ENCODE measurements around the gene ZNF91.
"Not testable (repeated sequence)": the region's sequence is repeated elsewhere in the genome, so short reads cannot be mapped to it uniquely, and the experiment has no call there.

Gene ZNF91

DNA sequence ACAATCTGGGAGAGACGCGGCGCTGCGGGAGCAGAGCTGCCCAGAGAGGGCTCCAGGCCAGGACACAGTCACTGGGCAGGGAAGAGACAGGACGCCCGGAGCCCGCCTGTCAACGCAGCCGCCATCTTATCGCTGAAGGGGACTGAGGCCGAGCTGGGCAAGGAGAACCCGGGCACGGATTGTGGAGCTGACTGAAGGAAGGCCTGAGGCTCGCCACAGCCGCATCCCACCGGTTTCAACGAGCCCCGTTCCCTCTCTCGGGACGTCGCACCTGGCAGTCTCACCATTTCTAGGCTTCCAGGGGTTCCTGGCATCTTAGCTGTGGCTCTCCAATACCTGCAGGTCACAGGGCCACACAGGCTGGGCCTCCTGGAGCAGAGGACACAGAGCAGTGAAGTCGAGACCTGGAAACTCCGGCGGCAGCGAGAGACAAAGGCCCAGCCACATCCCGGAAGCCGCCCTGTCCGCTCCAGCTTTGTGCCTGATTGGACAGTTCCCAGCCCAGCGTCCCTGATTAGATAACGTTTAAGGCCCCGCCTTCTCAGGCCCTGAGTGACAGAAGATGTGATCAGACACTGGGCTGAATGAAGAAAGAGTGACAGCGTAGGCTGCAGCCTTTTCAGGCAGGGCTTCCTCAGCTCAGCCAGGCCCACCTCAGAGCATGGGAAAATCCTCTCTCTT is at the start of gene ZNF91:
Gene ZNF91, minus strand, starts transcription at position 431 of the 681 bp plus-strand sequence. Its CDS starts 117 bp downstream, at position 314.
- peak; percentile 93 for DNase-seq

DNA sequence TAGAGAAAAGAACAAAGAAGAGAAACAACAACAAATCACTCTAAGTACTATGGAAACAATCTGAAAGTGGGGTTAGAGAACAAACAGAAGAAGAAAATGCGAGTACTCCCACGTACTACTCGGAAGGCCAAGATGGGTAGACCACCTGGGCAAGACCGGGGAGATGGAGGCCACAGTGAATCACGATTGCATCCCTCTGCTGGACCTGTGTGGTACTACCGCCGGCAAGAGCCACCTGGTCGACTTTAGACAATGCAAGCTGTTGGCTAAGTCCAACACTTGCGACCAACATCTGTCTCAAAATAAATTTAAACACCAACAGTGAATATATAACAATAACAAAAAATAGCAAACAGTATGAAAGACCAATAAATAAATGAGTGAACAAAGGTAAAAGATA is 45.5 kb upstream of the ZNF91 start:
- DNase-seq = no peak

DNA sequence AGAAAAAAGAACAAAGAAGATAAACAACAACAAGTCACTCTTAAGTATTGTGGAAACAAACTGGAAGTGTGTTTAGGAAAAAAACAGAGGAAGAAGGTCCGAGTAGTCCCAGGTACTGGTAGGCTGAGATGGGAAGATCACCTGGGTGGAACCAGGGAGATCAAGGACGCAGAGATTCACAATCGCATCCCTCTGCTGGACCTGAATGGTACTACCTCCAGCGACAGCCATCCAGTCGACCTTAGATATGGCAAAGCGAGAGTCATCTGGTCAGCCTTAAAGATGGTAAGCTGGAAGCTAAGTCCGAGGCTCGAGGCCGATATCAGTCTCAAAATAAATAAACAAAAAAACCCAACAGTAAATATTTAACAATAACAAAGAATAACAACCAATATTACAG is 44.9 kb upstream of the ZNF91 start:
- DNase-seq = no peak

DNA sequence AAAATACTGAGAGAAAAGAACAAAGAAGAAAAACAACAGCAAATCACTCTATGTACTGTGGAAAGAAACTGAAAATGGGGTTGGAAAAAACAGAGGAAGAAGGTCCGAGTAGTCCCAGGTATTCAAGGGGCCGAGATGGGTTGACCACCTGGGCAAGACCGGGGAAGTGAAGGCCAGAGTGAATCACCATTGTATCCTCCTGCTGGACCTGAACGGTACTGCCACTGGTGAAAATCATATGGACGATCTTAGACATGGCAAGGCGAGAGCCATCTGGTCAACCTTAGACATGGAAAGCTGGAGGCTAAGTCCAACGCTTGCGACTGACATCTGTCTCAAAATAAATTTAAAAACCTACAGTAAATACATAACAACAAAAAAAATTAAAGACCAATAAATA is 44.4 kb upstream of the ZNF91 start:
- DNase-seq = no peak

DNA sequence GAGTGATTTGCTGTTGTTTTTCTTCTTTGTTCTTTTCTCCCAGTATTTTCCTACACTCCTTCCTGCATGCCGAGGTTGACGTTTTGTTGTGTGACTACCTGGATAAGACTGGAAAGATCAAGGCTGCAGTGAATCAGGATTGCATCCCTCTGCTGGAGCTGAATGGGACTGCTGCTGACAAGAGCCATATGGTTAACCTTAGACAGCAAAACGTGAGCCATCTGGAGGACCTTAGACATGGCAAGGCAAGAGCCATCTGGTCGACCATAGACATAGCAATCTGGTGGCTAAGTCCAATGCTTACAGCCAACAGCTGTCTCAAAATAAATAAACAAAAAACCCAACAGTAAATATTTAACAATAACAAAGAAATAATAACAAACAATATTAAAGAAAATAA is 42.6 kb upstream of the ZNF91 start:
- DNase-seq = no peak

DNA sequence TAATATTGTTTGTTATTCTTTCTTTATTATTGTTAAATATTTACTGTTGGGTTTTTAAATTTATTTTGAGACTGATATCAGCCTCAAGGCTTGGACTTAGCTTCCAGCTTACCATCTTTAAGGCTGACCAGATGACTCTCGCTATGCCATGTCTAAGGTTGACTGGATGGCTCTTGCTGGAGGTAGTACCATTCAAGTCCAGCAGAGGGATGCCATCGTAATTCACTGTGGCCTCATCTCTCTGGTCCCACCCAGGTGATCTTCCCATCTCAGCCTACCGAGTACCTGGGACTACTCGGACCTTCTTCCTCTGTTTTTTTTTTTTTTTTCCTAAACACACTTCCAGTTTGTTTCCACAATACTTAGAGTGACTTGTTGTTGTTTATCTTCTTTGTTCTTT is 41.7 kb upstream of the ZNF91 start:
- DNase-seq = no peak

DNA sequence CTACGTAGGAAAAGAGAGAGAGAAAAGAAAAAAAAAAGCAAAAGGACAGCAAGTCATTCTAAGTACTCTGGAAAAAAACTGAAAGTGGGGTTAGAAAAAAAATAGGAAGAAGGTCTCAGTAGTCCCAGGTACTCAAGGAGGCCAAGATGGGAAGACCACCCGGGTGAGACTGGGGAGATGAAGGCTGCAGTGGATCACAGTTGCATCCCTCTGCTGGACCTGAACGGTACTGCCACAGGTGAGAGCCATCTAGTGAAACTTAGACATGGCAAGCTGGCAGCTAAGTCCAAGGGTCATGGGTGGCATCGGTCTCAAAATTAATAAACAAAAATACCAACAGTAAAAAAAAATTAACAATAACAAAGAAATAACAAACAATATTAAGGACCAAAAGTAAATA is 41.0 kb upstream of the ZNF91 start:
- no peak for DNase-seq

DNA sequence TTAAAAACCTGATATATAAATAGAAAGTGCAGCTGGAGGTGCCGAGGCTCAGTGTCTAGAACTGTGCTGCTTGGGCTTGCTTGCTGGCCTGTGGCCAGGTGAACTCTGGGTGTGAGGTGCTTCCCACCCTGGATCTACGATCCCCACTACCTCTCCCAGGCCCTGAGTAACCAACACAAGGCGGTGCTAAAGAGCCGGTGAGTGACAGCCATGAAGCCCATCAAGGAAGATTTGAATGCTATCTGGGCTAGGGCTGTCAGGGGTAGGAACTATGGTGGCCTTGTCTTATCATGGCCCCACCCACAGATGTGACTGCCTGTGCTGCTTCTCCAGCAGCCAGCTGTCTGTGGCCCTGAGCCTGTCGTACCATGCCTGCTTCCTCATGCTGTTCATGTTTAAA is 25.6 kb upstream of the ZNF91 start:
- no peak for DNase-seq

DNA sequence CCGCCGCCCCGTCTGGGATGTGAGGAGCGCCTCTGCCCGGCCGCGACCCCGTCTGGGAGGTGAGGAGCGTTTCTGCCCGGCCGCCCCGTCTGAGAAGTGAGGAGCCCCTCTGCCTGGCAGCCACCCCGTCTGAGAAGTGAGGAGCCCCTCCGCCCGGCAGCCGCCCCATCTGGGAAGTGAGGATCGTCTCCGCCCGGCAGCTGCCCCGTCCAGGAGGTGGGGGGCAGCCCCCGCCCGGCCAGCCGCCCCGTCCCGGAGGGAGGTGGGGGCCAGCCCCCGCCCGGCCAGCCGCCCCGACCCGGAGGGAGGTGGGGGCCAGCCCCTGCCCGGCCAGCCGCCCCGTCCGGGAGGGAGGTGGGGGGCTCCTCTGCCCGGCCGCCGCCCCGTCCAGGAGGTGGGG is 24.0 kb upstream of the ZNF91 start:
- not testable (repeated sequence) for DNase-seq

DNA sequence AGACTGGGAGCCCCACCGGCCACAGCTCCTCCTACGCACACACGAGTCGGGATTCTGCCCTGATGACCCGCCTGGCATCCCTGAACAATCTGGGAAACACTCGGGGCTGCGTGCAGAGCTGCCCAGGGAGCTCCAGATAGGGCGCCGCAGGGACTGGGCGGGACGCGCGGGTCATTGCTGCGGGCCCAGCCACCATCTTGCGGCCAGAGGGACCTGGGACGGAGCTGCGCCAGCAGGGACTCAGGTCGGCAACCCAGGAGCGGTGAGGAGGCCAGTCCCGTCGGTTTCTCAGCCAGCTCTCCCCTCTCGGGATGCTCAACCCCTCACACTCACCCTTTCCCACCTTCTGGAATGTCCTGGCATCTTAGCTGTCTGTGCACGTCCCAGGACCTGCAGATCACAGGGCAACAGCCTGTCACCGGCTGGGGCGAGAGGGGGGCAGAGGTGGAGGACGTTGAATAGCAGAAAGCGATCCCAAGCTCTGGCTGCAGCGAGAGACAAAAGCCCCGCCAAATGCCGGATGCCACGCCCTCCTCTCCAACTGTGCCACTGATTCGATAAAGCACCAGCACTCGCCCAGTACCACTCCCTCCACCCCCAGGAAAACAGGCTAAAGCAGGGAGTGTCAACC is 20.4 kb upstream of the ZNF91 start:
- DNase-seq = no peak

DNA sequence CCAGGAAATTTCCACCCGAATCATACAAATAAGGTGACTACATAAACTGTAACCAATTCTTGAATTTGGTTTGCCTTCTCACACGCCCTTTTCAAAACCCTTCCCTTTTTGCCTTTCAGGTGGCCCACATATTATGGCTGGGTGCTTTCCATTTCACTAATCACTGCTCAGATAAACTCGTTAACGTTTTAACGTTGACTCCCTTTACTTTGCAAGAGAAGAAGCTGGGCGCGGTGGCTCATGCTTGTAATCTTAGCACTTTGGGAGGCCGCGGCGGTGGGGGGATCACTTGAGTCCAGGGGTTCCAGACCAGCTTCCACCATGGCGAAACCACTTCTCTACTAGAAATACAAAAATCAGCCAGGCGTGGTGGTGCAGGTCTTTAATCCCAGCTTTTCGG is 19.8 kb upstream of the ZNF91 start:
- no peak for DNase-seq

DNA sequence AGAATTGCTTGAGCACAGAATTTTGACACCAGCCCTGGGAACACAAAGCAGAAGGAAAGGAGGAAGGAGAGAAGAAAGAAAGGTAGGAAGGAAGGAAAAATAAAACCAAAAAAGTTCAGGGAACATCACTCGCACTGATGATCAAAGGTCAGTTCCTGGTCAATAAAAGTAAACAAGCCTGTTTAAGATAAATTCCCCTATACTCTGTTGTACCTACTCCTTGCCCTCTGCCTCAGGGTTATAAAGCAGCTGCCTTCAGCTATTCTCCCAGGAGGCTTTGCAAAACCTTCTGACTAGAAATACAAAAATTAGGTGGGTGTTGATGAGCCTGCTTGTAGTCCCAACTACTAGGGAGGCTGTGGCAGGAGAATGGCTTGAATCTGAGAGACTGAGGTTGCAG is 14.9 kb upstream of the ZNF91 start:
- DNase-seq = no peak

DNA sequence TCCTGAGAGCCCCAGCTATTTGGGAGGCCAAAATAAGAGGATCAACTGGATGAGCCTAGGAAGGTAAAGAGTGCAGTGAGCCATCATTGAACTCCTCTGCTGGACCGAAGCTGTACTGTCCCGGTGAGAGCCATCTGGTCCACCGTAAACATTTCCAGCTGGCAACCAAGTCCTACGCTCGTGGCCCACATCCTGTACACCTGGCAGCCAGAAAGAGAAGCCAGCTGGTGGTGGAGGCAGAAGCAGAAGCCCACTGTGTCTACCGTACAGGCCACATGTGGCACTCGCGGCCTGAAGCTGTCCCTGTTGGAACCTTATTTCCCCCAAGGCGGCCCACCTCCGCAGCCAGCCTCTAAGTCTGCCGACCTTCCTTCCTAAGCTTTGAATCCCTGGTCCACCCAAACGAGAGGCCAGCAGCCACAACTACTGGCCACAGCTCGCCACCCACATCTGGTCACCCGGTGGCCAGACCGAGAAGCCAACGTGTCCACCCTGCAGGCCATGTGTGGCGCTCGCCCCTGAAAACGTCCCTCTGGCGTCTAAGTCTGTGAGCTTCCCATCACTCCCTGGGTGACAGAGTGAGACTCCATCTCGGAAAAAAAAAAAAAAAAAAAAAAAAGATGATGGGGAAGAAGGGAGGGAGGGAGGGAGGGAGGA is 14.2 kb upstream of the ZNF91 start:
- no peak for DNase-seq

DNA sequence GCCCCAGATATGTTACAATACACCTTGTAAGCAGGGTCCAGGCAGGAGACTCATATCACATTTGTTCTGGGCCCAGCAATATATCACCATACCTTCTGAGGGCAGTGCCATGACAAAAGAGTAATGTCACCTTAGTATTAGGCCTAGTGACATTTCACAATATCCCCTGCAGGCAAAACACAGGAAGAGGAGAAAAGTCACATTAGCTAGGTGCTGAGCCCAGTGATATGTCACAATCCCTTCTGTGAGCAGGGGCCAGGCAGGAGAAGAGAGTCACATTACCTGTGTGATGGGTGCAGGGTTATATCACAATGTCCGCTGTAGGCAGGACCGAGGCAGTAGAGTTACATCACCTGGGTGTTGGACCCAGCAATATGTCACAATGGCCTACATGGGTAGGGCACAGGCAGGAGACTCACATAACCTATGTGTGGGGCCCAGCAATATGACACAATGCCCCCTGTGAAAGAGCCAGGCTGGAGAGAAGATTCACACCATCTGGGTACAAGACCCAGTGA is 12.4 kb upstream of the ZNF91 start:
- no peak for DNase-seq

DNA sequence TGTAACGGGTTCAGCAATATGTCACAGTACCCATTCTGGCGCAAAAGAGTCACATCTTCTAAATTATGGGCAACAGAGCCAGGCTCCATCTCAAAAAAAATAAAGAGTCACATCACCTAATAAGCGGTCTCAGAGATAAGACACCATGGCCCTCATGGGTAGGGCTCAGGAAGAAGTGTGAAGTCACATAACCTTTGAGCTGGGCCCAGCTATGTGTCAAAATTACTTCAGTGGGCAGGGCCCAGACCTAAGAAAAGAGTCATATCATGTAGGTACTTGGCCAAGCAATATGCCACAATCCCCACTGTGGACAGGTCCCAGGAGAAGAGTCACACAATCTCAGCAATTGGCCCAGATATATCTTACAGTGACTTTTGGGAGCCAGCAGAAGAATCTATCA is 11.4 kb upstream of the ZNF91 start:
- DNase-seq = no peak

DNA sequence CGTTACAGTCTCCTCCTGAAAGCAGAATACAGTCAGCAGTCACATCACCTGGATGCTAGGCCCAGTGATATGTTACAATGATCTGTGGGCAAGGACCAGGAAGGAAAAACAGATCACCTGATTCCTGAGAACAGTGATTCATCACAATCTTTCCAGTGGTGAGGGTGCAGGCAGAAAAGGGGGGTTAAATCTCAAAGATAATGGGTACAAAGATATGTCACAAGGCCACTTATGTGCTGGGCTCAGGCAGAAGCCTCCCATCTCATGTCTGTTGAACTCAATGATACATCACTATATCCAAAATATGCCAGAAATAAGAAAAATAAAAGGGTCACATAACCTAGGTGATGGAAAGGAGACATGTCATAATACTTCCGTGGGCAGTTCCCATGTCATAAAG is 10.8 kb upstream of the ZNF91 start:
- DNase-seq = no peak

DNA sequence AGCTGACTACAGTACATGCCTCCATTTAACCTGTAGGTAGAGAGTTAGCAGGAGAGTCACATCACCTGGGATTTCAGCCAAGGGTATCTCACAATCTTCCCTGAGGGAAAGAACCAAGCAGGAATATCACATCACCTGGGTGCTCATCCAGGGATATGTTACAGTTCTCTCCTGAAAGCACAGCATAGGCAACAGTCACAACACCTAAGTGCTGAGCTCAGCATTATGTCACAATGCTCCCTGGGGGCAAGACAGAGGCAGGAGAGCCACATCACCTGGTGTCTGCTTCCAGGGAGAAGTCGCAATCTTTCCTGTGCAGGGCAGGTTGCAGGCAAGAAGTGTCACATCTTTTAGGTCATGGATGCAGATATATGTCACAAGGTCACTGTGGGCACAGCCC is 9.4 kb upstream of the ZNF91 start:
- no peak for DNase-seq

DNA sequence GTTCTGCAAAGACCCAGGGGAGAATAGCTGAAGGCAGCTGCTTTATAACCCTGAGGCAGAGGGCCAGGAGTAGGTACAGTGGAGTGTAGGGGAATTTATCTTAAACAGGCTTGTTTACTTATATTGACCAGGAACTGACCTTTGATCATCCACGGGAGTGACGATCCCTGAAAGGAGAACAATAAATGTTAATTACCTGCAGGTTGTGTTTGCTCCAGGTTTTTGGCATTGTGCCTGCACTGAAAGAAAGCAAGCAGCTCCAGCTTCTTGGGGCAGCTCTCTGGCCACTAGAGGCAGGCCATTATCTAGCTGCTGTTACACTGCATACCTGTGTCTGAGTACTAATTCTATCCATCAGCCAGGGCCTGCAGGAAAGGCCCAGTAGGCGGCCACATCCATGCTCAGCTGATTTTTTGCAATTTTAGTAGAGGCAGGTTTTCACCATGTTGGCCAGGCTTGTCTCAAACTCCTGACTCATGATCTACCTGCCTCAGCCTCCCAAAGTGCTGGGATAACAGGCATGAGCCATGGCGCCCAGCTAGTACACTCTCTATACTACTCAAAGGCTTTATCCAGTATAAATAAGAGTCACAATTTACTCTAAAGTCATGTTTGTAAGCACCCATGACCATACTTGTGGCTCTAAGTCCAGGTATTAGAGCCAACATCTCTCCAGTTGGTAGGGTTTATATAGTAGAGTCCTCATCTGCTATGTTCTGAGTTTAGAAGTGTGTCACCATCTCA is 8.5 kb upstream of the ZNF91 start:
- no peak for DNase-seq

DNA sequence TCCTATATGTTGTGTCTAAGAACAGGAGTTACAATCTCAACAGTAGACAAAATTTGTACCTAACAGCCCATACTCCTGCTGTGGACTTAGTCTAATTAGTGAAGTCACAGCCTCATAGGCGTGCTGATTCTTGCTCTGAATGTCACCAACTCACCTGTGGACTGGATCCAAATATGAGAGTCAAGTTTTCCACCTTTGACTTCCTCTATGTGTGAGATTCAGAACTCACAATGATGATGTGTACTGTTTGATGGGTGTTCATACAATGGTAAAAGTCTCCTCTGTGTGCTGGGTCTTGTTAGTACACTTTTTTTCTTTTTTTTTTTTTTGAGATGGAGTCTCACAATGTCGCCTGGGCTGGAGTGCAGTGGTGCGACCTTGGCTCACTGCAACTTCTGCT is 7.8 kb upstream of the ZNF91 start:
- DNase-seq = no peak

DNA sequence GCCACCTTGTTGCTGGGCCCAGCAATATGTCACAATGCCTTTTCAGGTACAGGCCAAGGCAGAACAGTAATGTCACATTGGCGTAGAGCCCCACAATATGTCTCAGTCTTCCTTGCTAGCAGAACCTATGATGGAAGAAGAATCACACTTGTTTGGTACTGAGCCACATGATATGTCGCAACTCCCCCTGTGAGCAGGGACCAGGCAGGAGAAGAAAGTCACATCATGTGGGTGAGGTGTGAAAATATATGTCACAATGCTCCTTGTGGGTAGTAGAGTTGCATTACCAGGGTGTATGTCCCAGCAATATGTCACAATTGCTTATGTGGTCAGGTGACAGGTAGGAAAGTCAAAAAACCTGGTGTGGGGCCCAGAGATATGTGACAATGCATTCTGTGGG is 7.1 kb upstream of the ZNF91 start:
- no peak for DNase-seq

DNA sequence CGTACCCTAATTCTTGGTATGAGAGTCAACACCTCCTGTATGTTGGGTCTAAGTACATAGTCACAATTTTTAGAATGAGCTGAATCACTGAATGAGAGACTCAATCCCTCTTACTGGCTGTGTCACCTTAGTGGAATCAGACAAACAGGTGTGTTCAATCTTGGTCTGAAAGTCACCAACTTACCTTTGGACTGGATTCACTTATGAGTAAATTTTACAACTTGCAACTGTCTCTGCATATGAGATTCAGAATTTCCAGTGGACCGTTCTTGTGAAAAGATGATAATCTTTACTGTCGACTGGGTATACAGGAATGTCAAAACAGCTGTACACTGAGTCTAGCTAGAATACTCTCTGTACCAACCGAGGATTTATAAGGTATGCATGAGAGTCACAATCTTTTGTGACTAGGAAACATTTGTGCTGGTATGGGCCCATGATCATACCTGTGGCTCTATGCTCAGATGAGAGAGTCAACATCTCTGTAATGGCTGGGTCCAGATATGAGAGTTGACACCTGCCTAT is 5.9 kb upstream of the ZNF91 start:
- DNase-seq = no peak

DNA sequence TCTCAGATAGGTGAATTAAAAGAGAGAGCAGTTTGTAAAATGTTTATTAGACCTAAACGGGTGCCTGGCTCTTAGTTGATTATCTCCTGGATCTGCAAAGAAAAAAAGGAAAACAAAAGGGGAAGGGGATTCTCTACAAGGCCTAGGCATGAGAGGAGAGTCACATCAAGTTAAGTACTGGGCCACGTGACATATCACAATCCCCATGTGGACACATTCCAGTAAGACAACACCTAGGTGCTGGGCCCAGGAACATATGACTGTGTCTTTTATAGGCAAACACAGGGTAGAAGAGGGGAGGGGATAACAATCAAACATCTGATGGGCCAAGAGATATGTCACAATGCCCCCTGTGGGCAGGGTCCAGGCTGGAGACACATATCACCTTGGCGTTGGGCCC is 4.2 kb upstream of the ZNF91 start:
- DNase-seq = no peak

DNA sequence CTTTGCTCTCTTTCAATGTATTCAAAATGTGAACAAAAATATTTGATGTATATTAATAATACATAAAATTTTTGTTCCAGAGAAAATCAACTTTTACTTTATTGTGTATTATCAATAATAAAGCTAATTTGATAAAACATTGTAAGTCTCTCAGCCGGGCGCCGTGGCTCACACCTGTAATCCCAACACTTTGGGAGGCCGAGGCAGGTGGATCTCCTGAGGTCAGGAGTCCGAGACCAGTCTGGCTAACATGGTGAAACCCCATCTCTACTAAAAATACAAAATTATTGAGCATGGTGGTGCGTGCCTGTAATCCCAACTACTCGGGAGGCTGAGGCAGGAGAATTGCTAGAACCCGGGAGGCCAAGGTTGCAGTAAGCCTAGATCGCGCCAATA is 449 bp upstream of the ZNF91 start:
- not testable (repeated sequence) for DNase-seq
